NAMALWA (cell line): ENCODE results near the gene SLC66A3.

ENCODE experiments used
- DNase-seq: peaks from one replicate; pipeline ENCODE4 v3.0.0-alpha.2; 2015; ENCODE audit warnings: low spot score

Gene SLC66A3

DNA sequence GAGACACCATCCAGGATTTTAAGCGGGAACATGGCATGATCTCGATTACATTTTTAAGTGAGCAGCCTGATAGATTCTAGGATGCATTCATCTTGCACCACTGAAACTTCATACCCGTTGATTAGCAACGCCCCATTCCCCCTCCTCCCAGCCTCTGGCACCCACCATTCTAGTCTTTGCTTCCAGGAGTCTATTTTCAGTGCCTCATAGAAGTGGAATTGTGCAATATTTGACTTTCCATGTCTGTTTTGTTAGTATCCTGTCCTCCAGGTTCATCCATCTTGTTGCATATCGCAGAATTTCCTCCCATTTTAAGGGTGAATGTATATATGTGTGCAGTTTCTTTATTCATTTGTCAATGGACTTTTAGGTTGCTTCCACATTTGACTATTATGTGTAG lies 20.9 kb upstream of the SLC66A3 start:
- no peak for DNase-seq

DNA sequence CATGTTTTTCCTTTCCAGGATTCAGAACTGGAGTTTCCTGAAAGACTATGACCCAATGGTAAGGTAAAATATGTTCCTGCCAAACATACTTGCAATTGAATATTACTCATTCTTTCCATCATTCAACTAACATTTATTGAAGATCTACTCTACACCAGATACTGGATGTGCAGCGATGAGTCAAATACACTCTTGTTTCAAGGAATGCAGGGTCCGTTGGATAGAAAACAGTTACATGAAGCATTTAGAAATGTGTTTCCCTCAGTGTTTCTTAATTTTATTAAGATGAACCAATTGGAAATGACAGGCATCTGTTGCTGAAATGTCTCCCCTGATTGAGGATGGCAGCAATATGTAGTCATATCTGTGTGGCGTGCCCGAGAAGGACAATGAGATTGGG lies 14.8 kb upstream of the SLC66A3 start:
- no peak for DNase-seq

DNA sequence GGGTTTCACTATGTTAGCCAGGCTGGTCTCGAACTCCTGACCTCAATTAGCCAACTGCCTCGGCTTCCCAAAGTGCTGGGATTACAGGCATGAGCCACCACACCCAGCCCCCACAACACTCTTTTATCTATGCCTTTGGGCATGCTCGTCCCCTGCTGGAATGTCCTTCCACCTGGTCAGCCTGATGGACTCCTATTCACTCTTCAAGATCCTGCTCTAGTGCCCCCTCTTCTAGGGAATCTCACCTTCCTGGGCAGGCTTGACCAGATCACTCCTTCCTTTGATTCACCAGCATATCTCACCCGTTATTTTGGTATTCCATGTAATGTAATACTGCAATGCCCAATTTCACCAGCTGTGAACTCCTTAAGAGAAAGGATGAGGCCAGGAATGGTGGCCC lies 13.9 kb upstream of the SLC66A3 start:
- DNase-seq, result no peak

DNA sequence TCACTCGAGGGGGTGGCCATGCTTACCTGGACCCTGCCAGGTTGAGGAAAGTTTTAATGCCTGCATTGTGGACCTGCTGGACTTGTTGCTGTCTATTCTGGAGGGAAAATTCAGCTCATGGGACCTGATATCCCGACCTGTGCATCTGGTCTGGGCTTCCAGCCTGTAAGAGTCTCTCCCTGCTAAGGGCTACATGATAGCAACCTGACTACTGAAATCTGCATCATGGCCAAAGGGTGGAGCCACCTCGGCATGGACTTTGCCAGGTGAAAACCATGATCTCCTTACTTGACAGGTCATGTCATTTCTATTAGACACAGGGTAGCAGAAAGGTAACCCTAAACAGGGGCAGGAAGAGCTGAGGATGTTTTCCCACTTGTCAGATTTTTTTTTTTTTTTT lies 12.9 kb upstream of the SLC66A3 start:
- no peak for DNase-seq

DNA sequence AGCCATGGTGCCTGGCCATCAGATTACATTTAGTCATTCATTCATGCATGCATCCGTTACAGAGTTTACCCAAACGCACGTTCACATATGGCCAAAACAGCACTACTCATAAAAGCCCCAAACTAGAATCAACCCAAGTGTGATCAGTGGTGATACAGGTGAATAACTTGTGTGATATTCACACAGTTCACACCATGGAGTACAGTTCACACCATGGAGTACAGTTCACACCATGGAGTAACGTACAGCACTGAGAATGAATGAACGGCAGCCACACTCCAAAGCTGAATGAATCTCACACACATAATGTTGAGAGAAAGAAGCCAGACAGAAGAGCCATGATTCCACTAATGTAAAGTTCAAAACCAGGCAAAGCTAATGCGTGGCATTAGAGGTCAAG lies 12.3 kb upstream of the SLC66A3 start:
- DNase-seq, result no peak

DNA sequence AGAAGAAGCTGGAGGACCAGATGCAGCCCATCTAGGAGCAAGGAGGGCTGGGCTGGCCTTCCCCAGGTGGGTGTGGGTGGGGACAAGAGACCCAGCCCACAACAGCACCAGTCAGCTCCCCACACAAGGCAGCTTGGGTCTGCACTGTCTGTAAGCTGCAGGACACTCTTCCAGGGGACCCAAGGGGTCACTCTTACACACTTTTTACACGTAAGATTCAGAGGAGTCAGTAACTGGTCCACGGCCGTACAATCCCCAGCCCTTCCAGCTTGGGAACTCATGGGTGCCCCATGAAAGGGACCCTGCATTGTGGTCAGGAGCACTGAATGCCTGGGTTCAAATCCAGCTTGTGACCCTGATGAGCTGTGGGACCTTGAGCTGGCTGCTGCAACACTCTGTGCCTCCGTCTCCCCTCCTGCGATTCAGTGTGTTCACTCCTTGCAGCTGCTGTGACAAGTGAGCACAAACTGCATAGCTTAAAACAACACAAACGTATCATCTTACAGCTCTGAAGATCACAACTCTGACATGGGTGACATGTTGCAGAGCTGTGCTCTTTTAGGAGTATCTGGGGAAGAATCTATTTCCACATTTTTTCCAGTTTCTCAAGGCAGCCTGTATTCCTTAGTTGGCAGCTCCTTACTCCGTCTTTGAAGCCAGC lies 11.1 kb upstream of the SLC66A3 start:
- no peak for DNase-seq

DNA sequence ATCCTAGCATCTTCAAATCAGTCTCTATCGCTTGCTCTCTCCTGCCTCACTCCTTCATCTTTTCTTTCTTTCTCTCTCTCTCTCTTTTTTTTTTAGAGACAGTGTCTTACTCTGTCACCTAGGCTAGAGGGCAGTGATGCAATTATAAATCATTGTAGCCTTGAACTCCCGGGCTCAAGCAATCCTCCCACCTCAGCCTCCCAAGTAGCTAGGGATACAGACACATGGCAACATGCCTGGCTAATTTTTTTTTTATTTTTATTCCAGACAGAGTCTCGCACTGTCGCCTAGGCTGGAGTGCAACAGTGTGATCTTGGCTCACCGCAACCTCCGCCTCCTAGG lies 10.6 kb upstream of the SLC66A3 start:
- no peak for DNase-seq

DNA sequence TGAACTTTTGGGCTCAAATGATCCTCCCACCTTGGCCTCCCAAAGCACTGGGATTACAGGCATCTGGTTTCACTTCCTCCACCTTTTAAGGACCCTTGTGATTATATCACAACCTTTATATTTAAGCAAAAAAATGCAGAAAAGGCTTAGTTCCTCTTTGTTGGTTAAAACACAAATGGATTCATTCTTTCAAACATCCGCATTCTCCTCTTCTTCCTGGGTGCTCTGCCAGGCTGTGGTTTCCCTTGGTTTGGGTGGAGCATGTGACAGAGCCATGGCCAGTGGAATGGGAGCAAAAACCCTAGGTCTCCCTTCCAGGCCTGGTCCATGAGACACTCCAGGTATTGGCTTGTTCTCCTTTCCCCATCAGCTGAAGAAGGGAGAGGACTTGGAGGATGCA lies 9.9 kb upstream of the SLC66A3 start:
- no peak for DNase-seq

DNA sequence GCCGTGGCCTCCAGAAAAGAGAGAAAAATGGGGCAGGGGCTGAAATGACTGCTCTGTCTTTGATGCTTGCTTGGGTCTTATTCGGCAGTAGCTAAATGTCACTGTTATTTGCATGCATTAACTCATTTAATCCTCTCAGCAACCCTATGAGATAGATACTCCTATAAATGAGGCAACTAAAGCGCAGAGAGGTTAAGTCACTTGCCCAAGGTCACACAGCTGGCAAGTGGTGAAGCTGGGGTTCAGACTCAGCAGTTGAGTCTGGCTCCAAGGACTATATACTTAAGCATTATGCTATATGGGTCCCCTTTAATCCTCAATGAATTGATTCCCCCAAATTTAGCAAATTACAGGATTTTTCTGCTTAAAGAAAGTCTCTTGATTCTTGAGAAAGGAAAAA lies 9.2 kb upstream of the SLC66A3 start:
- no peak for DNase-seq

DNA sequence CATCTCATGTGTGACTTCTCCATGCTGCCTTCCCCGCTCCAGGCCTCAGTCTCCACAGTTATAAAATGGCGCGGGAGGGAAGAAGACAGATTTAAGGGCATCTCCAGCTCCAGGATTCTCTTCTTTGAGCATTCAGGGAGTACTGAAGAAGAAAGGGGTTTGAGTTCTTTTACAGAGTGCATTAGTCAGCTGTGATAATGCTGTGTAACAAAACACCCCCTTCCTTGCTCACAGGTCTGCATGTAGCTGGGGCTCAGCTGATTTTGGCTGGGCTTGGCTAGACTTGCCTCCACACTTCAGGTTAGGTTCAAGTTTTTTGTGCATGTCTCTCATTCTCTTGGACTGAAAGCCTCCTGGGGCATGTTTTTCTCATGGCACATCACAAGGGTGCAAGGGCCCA lies 8.0 kb upstream of the SLC66A3 start:
- no peak for DNase-seq

DNA sequence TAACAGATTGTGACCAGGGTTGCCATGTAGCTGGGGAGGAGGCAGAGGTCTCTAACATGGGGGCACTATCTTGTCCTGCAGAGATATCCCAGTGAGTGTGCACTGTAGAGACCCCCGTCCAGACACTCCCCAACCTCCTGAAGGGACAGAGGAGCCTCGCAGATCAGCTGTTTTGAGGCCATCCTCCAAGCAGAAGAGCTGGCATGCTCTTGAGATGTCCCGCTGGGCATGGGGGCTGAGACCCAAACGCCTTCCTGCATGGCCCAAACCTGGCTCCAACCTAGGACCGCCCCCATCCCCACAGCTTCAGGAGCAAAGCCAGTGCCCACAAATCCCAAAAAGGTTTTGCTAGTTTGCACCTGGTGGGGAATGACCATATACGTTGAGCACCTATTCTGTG lies 2.7 kb upstream of the SLC66A3 start:
- no peak for DNase-seq

DNA sequence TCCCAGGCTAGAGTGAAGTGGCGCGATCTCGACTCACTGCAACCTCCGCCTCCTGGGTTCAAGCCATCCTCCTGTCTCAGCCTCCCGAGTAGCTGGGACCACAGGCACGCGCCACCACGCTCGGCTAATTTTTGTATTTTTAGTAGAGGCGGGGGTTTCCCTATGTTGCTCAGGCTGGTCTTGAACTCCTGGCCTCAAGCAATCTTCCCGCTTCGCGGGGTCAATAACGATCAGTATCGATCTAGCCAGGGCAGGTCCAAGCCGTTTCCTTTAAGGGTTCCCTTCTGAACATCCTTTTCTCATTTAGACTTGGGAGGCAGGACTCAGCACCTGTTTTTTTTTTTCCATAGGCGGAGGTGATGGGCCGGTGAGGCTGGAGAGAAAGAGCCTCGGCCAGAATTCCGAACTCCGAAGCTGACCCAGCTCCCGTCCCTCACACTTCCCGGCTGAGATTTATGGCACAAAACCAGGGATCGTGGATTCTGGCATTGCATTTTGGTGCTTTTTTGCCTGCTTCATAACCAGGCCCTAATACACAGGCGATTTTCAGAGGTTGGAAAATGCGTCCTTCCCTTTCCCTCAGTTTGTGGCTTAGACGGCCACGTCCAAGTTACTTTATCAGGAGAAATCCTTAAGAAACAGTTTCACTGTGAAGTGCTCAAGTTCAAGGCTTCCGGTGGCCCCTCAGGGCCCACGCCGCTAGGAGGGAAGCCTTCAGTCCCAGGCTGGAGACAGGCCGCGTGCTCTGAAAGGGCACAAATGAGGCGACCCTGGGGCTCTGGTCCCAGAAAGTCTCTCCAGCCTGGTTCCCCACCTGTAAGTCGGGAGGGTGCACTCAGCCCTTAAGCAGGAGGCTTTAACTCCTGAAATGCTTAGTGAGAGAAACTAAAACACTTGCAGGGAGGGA lies 998 bp upstream of the SLC66A3 start:
- DNase-seq, result no peak

DNA sequence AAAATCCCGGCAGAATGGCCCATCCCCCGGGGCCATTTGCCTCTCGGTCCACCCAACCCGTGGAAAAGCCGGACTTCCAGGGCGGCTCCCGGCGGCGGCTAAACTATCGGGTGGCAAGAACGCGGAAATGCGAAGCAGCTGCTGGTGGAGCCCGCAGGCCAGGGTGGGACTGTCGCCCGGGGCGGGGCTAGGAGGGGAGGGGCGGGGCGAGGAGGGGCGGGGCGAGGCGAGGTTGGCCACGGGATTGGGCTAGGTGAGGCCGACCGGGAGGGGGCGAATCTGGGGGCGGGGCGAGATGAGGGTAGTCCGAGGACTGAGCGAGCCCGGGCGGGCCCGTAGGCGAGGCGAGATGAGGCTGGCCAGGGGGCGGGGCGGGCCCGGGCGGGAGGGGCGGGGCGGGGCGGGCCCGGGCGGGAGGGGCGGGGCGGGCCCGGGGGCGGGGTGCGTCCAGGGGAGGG lies 315 bp upstream of the SLC66A3 start:
- peak; percentile 94 for DNase-seq

DNA sequence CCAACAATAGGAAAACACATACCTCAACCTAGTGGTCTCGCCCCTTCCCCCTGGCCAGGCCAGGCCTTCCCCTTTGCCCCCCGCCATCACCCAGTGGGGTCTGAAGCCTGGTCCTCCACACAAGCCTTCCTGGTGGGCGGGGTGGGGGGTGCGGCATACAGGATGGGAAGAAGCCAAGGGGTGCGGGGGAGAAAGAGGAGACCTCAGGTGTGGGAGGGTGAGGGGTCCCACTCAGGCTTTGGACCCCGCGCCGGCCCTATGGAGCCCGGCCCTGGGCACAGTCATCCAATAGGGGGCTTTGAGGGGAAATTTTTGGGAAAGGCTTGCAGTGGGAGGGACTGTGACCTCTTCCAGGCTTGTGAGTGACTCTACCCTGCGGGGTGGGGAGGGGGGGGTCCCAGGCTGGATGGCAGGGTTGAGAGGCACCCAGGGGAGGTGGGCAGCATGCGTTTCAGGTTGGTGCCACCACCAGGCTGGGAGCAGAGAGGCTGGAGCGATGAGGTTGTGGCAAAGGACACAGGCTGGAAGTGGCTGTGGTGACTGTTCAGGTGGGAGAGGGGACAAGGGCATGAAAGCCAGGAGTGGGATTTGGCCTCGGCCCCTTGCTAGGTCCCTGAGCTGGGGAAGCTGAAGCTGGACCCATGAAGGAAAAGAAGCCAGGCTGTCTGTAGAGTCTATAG lies 1.3 kb downstream of the SLC66A3 start:
- no peak for DNase-seq

DNA sequence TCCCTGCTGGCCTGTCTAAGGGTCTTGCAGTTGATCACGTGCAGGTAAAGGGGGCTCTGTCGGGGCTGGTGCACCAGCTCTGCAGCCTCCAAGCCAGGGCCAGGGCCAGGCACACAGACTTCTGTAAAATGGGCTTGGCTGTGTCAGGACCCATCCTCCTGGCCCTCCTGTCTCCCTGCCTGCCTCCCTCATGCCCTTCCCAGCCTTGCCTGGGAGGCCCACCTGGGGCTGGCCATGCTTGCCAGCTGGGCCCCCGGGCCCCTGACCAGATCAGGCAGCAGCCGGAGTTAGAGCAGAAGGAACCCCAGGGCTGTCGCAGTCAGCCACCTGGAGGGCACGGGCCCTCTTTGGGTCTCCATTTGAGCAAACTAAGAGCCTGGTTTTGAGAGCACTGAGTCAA lies 2.0 kb downstream of the SLC66A3 start:
- DNase-seq, result no peak

DNA sequence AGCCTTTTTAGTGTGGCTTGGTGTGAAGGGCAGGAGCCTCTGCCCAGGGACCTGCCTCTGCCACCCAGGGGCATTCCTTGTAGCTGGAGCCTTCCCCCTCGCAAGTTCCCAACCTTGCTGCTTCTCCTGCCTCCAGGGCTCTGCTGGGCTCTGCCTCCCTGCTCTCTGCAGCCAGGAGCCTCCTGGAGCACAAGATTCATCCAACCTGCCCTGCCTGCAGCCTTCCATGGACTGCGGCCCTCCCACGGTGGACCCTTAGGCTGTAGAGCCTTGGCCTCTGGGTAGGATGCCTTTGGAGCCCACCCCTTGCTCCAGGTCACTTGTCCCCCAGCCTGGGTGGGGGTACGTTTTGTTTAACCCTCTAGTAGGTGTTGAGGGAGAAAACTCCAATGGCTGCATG lies 2.5 kb downstream of the SLC66A3 start:
- no peak for DNase-seq

DNA sequence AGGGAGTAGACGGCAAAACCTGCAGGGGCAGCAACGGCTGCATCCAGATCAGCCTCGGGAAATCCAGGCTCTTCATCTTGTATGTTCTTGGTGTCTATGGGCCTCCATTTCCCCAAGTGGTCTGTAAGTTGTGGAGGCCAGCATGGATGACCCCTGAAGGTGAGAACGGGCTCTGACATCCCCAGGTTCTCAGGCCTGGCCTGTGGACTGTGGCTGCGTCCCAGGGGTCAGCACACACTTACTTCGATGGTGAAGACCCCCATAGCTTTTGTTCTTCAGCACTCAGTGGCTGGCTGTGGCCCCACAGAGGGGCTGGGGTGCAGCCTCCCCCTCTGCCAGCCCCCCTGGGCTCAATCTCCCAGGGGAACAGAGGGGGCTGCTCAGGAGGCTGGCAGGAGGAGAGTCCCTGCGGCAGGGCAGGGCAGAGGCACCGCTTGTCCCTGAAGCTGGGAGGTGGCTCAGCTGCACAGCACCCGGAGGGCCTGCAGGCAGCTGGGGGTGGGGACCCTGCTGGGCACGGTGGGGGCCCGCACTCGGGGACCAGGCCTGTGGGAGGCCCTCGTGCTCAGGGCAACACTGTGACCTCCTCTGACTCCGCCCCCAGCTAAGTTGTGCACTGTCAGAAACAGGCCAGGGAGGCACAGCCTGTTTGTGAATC lies 3.8 kb downstream of the SLC66A3 start:
- no peak for DNase-seq

DNA sequence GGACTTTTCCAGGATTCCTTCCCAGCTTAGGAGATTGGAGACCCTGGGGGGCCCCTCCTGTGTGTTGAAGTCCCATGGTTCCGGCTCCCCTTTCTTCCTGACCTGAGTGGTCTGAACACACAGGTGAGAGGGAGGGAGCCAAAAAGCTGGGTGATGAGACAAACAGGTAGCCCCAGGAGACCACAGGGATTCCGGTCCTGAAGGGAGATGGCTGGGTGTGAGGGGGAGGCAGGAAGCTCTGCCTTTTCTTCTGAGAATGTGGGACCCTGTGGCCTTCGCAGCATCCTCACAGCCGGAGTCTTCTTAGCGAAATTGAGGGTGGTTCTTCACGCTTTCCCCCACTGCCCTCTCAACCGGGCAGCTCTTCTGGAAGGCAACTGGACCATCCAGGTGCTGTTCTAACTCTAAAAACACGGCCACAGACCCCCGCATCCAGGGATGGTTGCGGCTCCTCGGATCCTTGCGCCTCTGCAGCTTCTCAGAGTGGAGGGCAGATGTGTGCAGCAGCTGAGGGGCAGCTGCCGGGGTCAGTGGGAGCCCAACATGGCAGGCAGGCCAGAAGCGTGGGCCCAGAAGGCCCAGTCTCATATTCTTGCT lies 4.4 kb downstream of the SLC66A3 start:
- DNase-seq, result no peak

DNA sequence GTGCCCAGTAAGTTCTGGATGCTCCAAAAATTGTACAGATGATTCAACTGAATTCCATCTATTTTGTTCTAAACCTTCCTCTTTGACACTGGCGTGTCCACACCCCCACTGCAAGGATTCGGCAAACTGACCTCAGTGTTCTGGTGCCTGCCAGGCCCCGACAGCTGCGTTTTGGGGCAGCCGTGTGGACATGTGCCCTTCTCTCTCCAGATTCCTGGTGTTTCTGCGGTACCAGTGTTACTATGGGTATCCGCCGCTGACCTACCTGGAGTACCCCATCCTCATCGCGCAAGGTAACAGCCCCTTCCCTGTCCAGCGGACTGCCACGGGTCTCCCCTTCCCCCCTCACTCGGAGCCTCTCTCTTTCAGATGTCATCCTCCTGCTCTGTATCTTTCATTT lies 5.0 kb downstream of the SLC66A3 start:
- no peak for DNase-seq

DNA sequence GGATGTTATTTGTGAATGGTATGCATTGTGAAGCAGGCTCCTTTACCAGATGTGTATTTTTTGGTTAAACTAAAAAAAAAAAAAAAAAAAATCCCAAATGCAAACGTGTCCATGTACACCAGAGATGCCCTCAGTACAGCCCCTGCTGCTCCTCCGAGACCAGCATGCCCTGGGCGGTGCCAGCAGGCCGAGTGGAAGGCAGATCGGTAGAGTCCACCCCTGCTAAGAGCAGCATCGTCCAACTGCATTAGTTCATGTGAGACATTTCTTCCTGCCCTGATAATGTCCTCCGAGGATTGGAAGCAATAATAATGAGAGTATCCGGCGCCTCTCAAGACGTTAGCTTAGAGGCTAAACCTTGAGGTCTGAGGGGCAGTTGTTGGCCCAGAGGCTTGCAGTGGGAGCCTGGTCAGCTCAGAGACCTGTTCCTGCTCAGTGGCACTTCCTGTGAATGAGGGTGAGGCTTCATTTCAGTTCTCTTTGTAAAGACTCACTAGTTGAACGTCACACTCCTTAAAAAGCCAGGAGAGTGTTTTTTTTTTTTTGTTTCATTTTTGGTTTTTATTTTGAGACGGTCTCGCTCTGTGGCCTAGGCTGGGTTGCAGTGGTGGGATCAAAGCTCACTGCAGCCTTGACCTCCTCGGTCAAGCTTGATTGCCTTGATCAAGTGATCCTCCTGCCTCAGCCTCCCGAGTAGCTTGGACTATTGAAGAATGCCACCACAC lies 5.6 kb downstream of the SLC66A3 start:
- DNase-seq, result no peak

DNA sequence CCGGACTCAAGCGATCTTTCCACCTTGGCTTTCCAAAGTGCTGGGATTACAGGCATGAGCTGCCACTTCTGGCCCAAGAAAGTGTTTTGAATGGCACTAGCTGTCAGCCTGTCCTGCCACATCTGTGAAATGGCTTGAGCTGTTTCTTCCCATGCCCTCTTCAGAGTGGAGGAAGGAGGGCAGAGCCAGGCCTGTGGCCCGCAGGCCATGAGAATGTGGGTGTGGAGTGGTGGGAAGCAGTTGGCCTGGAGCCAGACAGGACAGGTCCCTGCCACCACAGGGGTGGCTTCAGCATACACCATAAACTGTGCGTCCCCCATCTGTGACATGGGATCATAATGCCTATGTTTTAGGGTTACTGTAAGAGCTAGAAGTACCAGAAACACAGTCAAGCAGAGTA lies 6.5 kb downstream of the SLC66A3 start:
- DNase-seq, result no peak
